GM19240 (cell line): Measurements from ENCODE around the gene HSPA12A.
"Not testable (repeated sequence)": the region's sequence is repeated elsewhere in the genome, so short reads cannot be mapped to it uniquely, and the experiment has no call there.

Experiments
- DNase-seq: peaks from one replicate; pipeline ENCODE4 v3.0.0; 2011; ENCODE audit warnings: low spot score; ENCODE audit not compliant: insufficient read length

HSPA12A gene

GRCh38 chr10:116718058-116718457, 24.3 kb downstream of the HSPA12A start:
- no peak for DNase-seq

GRCh38 chr10:116716381-116716780, 26.0 kb downstream of the HSPA12A start:
- DNase-seq = no peak

DNA sequence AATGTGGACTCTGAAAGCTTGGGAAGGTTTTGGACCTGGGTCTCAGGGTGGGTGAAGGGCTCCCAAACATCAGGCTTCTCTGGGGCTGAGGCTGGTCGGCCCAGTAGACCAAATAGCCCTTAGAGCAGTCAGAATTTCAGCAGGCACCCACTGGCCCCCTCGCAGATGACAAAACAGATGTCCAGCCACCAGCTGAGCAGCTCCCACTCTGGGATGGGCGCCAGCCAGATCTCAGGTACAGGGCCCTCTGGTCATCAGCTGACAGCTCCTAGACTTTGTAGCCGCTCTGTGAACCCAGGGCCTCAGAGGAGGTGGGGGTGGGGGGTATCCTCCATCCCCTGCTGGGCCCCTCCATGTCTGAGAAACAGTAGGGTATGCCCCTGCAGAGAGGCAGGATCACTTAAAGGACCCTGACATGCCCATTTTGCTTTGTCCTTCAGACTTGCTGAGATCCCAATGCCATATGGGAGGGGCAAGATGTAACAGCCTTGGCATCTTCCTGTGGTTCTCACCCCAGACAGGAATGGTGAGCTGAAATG, 26.5 kb downstream of the HSPA12A start:
- no peak for DNase-seq

DNA sequence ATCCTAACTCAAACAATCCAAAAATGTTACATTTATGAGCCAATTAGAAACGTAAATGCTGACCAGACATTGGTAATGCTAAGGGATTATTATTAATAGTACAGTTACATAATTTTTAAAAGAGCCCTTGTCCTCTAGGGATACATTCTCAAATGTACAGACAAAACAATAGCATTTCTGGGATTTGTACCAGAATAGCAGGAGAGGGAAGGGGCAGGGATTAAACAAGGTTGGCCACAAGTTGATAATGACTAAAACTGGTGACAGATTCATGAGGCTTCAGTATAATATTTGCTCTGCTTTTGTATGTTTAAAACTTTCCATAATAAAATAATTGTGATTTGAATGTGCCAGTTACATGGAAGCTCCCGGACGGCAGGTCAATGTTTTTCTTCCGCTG, 27.0 kb downstream of the HSPA12A start:
- DNase-seq = no peak

DNA sequence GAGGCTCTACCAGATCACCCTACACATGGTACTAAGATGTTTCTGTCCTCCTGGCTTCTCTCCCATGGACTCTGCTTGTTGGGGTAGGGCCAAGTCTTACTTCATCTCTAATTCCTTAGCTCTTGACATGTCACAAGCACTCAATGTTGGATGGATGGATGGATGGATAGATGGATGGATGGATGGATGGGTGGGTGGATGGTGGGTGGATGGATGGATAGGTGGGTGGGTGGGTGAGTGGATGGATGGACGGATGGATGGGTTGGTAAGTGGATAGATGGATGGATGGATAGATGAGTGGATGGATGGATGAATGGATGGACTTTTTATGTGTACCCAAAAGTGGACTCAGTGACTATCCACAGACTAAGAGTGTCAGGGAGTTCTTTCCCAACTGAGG, 28.5 kb downstream of the HSPA12A start:
- no peak for DNase-seq

- no peak for DNase-seq
Measured at GRCh38 chr10:116712989-116713543, 29.3 kb downstream of the HSPA12A start.

GRCh38 chr10:116712519-116712918, 29.8 kb downstream of the HSPA12A start:
- no peak for DNase-seq

- not testable (repeated sequence) for DNase-seq
Measured at GRCh38 chr10:116711803-116712202, 30.6 kb downstream of the HSPA12A start.

- DNase-seq = no peak
Measured at GRCh38 chr10:116710076-116710475, 32.3 kb downstream of the HSPA12A start.

DNA sequence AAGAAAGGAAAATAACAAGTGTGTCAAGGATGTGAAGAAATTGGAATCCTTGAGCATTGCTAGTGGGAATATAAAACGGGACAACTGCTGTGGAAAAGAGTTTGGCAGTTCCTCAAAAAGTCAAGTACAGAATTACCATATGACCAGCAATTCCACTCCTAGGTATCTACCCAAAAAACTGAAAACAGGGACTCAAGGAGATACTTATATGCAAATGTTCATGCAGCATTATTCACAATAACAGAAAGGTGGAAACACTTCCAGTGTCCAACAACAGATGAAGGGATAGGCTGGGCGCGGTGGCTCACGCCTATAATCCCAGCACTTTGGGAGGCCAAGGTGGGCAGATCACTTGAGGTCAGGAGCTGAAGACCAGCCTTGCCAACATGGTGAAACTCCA, 33.5 kb downstream of the HSPA12A start:
- DNase-seq = no peak

GRCh38 chr10:116708391-116708821, 34.0 kb downstream of the HSPA12A start:
- DNase-seq = no peak

GRCh38 chr10:116707981-116708380, 34.4 kb downstream of the HSPA12A start:
- no peak for DNase-seq

DNA sequence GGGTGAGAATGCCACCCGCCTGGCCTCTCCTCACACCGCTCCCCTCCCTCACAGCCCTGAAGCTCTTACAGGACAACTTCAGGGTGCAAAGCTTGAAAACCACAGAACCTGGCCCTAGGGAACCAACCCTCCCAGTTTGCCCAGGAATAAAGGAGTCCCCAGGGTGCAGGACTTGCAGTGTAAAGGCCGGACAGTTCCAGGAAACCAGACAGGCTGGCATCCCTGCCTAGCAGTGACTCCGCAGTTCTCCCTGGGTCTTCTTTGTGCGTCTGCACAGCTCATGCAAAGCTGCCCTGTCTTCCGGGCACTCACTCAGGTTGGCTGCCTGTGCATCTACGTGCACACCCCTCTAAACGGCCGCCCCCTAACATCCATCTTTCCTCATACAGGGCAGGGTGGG, 36.1 kb downstream of the HSPA12A start:
- no peak for DNase-seq

DNA sequence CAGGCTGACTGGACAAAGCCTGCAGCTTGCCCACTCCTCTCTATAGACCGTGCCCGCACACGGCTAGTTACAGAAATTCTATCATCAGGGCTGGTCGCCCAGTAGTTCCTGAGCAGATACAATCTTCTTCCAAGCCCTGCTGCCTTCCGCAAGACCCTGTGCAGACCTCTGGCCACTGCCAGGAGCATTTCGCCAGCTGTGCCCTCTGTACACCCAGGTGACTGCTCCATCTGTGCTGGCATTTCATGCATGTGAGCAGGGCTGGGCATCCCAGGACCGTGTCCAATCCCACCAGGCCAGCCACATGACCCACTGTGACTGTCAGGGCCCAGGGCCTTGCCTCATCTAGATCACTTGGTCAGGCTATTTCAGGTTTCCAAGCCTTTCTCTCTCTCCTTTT, 36.9 kb downstream of the HSPA12A start:
- no peak for DNase-seq

DNA sequence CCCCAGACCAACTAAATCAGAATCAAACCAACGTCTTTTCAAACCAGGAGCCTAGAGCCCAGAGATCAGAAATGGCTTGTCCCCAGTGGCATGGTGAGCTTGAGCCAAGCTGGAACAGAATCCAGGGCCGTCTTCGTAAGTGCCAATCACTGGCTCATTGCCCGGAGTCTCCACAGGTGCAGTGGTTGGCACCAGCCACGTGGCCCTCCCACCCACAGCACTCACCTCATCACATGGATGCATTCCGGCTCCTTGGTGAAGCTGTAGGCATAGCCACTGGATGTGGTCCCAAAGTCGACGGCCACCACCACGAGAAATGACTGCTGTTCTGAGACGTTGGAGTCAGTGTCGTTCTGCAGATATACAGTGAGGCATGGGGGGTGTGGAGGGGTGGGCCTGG, 37.4 kb downstream of the HSPA12A start:
- DNase-seq = no peak

DNA sequence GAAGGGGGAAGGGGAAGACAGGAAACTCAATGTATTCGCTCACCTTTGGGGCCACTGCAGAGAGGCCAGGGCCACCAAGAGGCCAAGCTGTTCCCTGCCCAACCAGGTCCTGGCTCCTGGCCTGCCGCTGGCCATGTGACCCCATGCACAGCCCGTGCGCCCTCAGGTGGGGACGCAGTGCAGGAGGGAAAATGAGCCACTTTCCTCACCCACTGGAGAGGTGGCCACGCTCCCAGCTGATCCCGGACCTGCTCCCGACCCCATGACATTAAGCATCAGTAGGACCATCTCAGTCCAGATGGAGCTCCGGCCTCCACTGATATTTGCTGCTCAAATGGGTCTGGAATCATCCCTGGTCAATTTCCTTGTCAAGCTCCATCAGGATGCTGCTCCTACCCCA, 40.2 kb downstream of the HSPA12A start:
- no peak for DNase-seq

DNA sequence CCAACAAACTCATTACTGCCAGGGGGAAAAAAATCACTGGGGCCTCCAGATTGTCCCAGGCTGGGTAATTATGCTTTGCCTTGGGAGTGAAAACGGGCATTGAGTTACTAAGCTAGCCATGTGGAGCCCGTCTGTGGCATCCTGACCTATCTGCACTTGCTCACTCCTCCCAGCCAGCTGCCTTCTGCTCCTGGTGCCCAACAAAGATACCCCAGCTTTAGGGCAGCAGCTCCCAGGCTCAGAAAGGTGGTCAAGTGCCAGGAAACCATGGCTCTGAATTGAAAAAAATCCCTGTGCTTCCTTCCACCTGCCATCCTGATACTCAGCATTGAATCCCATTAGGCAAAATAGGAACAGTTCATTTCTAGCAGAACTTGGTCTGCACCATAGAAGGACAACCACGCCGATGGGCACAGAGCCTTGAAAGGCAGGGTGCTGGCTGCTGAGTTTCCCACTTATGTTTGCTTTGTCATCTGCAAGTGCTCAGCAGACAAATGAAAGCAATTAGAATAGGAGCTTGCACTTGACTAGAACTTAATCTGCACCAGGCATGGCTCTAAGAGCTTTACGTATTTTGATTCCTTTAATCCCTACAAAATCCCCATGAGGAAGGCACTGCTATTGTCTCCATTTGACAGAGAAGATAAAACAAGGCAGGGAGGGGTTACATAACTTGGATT, 42.8 kb downstream of the HSPA12A start:
- DNase-seq = no peak

- DNase-seq = no peak
Measured at GRCh38 chr10:116699049-116699448, 43.3 kb downstream of the HSPA12A start.

GRCh38 chr10:116698364-116698763, 44.0 kb downstream of the HSPA12A start:
- no peak for DNase-seq

GRCh38 chr10:116697816-116698215, 44.5 kb downstream of the HSPA12A start:
- no peak for DNase-seq

- DNase-seq = no peak
Measured at GRCh38 chr10:116696919-116697318, 45.4 kb downstream of the HSPA12A start.

DNA sequence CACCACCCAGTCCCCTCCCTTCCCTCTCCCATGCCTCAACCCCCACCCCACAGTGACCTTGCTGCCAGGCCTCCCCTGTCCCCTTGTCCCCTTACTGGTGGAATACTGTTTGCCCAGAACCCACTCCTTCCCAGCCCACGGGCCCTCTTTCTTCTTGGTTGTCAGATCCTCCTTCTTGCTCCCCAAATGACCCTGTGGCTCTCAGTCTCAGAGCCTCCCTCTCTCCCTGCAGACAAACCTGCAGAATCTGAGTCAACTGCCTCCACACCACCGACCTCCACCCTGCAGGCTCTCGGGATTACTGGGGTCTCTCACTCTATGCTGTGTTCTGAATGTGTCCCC, 47.5 kb downstream of the HSPA12A start:
- no peak for DNase-seq

- no peak for DNase-seq
Measured at GRCh38 chr10:116694243-116694926, 48.0 kb downstream of the HSPA12A start.
